ENCODE measurements around the gene CLPSL1. TPM values are rescaled to one million over a fixed set of nuclear protein-coding genes. Genes with fewer than 3 reads are reported as not detected.

The CLPSL1 gene
- total RNA-seq, 1 donor from 2014 or later = not detected

DNA sequence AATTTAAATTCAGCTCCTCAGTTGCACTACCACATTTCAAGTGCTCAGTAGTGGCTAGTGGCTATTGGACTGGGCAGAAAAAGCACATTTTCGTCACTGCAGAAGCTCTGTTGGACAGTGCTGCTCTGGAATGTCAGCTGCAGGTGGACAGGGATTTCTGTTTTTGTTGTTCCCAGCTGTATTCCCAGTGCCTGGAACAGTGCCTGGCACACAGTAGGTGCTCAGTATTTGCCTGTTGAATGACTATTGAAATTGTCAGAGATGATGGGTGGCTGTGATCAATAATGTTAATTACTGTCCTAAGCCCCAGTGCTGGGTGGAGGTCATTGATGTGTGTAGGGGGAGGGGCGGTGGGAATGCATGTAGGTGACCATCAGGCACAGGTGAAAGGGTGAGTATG, 5.5 kb downstream of the CLPSL1 start:
- TF ChIP-seq, protein P1, sequence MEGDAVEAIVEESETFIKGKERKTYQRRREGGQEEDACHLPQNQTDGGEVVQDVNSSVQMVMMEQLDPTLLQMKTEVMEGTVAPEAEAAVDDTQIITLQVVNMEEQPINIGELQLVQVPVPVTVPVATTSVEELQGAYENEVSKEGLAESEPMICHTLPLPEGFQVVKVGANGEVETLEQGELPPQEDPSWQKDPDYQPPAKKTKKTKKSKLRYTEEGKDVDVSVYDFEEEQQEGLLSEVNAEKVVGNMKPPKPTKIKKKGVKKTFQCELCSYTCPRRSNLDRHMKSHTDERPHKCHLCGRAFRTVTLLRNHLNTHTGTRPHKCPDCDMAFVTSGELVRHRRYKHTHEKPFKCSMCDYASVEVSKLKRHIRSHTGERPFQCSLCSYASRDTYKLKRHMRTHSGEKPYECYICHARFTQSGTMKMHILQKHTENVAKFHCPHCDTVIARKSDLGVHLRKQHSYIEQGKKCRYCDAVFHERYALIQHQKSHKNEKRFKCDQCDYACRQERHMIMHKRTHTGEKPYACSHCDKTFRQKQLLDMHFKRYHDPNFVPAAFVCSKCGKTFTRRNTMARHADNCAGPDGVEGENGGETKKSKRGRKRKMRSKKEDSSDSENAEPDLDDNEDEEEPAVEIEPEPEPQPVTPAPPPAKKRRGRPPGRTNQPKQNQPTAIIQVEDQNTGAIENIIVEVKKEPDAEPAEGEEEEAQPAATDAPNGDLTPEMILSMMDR (IDR thresholded peaks at IDR 0.05) = no peak
- no peak overlapping the region for H3K27ac ChIP-seq
- no peak overlapping the region for H3K4me3 ChIP-seq
- H3K4me1 ChIP-seq = peaks cover 4% of the 10 kb centered on the region
- ATAC-seq (no peak), DNase-seq (no peak)
- H3K36me3 ChIP-seq = no peaks in the 10 kb centered on the region
- H3K9me3 ChIP-seq = no peaks in the 10 kb centered on the region
- H3K27me3 ChIP-seq = peaks cover 48% of the 10 kb centered on the region
- intact Hi-C loops (cut with DNase I) = no loop called here

DNA sequence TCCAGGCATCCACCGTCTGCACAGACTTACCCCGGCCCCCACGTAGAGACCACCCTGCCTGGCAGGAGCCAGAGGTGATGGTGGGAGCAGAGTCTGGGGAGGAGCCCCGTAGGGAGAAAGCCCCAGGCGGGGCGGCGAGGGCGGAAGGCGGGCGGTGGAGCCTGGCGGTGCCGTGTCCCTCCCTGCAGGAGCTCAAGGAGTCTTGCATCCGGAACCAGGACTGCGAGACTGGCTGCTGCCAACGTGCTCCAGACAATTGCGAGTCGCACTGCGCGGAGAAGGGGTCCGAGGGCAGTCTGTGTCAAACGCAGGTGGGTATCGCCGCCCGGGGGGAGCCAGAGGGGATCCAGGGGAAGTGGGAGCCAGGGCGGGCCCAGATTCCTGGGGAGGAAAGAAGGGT, 6.0 kb downstream of the CLPSL1 start:
- H3K4me3 ChIP-seq = no peak overlapping the region
- intact Hi-C loops (cut with DNase I) = loop anchor here (1.0 kb wide), 1 partner anchor 11 kb away; no protein-coding TSS in a partner anchor

DNA sequence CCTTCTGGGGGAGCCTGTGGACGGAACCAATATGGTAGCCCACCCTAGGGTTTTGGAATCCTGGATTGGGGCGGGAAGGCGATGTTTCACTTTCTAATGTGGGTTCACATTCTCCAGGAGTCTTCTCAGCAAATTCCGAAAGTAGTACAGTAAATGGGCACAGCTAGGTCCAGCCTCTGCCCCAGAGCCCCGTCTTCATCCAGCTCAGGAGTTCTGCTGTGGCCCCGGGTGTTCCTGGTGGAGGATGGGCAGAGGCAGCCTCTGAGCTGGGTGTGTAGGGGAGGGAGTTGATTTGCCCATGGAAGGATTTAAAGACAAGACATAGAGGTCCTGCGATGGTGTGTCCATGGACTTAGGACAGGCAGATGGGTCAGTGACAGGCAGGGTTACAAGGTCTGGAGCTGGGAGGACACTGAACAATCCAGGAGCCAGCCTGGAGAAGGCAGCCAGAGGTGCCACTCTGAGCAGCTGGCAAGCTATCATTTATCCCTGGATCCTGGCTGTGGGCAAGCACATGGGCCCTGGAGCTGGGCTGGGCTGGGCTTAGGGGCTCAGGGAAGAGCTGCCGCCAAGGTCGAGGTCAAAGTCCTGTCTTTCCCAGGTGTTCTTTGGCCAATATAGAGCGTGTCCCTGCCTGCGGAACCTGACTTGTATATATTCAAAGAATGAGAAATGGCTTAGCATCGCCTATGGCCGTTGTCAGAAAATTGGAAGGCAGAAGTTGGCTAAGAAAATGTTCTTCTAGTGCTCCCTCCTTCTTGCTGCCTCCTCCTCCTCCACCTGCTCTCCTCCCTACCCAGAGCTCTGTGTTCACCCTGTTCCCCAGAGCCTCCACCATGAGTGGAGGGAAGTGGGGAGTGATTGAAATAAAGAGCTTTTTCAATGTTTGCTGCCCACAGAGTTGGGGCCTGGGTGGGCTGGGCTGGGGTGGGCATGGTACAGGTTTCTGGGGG, 6.7 kb downstream of the CLPSL1 start:
- no peaks in the 10 kb centered on the region for H3K36me3 ChIP-seq
- no peak overlapping the region for H3K4me3 ChIP-seq
- ATAC-seq = peak; percentile 32
- TF ChIP-seq, protein P1 (IDR thresholded peaks at IDR 0.05) = no peak
- no peaks in the 10 kb centered on the region for H3K9me3 ChIP-seq
- DNase-seq = peak; percentile 58
- intact Hi-C loops (cut with DNase I) = loop anchor here (1.0 kb wide), 1 partner anchor 11 kb away; no protein-coding TSS in a partner anchor
- peaks cover 53% of the 10 kb centered on the region for H3K27me3 ChIP-seq
- no peak overlapping the region for H3K27ac ChIP-seq
- H3K4me1 ChIP-seq = peaks cover 4% of the 10 kb centered on the region

More for the DNA sequence above, 6.0 kb downstream of the CLPSL1 start:
- Histone ChIP-seq H3K9me3 (no peaks in the 10 kb centered on the region), H3K27ac (no peak overlapping the region), H3K4me1 (peaks cover 4% of the 10 kb centered on the region), H3K27me3 (peaks cover 49% of the 10 kb centered on the region), H3K36me3 (no peaks in the 10 kb centered on the region)
- DNase-seq (peak; percentile 70), ATAC-seq (peak; percentile 51)
- TF ChIP-seq, protein P1 (IDR thresholded peaks at IDR 0.05) = no peak

DNA sequence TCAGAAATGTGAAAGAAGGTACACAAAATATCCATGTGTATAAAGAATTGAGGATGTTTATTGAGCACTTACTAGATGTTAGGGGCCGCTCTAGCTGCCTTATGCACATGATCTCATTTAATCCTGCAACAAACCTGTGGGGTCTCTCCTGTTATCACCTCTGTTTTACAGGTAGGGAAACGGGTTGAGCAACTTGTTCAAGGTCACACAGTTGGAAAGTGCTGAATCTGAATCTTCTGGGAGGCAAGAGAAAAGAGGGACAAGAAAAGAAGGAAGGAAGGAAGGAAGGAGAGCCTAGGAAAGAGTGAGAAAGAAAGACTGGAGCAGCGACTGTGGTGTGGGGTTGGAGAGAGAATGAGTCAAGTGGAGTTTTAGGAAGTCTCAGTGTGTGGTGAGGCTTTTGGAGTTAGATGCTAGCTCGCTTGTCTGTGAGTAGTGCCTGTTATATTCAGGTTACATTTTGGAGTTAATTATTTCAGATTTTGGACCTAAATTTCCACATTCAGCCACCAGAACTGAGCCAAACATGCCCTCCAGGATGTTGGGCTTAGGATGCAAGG, 7.7 kb downstream of the CLPSL1 start:
- TF ChIP-seq, protein P1 (IDR thresholded peaks at IDR 0.05) = no peak
- ATAC-seq = no peak

DNA sequence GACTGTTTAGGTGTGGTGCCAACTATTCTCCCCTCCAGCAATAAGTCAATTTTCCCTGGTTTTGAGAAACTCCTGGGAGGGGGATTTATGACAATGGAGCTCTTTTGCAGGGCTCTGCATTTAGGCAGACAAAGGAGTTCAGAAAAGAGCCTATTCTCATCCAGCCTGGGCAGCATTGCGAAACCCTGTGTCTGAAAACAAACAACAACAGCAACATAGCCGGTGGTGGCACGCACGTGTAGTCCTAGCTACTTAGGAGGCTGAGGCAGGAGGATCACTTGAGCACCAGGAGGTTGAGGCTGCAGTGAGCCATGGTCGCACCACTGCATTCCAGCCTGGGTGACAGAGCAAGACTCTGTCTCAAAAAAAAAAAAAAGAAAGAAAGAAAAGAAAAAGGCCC, 9.9 kb downstream of the CLPSL1 start:
- intact Hi-C loops (cut with DNase I) = no loop called here
- ATAC-seq (no peak), DNase-seq (no peak)
- Histone ChIP-seq H3K27ac (no peak overlapping the region), H3K4me1 (peaks cover 4% of the 10 kb centered on the region), H3K9me3 (no peaks in the 10 kb centered on the region), H3K4me3 (no peak overlapping the region), H3K27me3 (peaks cover 52% of the 10 kb centered on the region), H3K36me3 (no peaks in the 10 kb centered on the region)
- TF ChIP-seq, protein P1 (IDR thresholded peaks at IDR 0.05) = no peak

More for the DNA sequence above, 7.7 kb downstream of the CLPSL1 start:
- Histone ChIP-seq H3K27ac (no peak overlapping the region), H3K27me3 (peaks cover 57% of the 10 kb centered on the region), H3K9me3 (no peaks in the 10 kb centered on the region), H3K36me3 (no peaks in the 10 kb centered on the region), H3K4me3 (no peak overlapping the region), H3K4me1 (peaks cover 4% of the 10 kb centered on the region)
- no peak for DNase-seq
- intact Hi-C loops (cut with DNase I) = no loop called here
